NCI-H345 (cell line): ENCODE data around the gene PMEPA1.

Experiments used
- DNase-seq: peaks from one replicate; lab custom pipeline; 2025; lab: John Stamatoyannopoulos, UW

Gene PMEPA1

GRCh38 chr20:57693670-57694329 is 16.0 kb downstream of the PMEPA1 start:
- DNase-seq, result no peak

GRCh38 chr20:57693002-57693582 is 16.7 kb downstream of the PMEPA1 start:
- no peak for DNase-seq

GRCh38 chr20:57692393-57692792 is 17.4 kb downstream of the PMEPA1 start:
- no peak for DNase-seq

GRCh38 chr20:57691699-57692098 is 18.1 kb downstream of the PMEPA1 start:
- no peak for DNase-seq

GRCh38 chr20:57690525-57690924 is 19.3 kb downstream of the PMEPA1 start:
- no peak for DNase-seq

GRCh38 chr20:57689745-57690481 is 19.9 kb downstream of the PMEPA1 start:
- no peak for DNase-seq

- DNase-seq, result no peak
Measured at GRCh38 chr20:57688864-57689263, 21.0 kb downstream of the PMEPA1 start.

- DNase-seq, result no peak
Measured at GRCh38 chr20:57688295-57688694, 21.5 kb downstream of the PMEPA1 start.

GRCh38 chr20:57686931-57687652 is 22.7 kb downstream of the PMEPA1 start:
- DNase-seq, result no peak

GRCh38 chr20:57685146-57685758 is 24.6 kb downstream of the PMEPA1 start:
- no peak for DNase-seq

GRCh38 chr20:57684808-57685140 is 25.0 kb downstream of the PMEPA1 start:
- no peak for DNase-seq

- no peak for DNase-seq
Measured at GRCh38 chr20:57683881-57684807, 25.7 kb downstream of the PMEPA1 start.

GRCh38 chr20:57683287-57683686 is 26.5 kb downstream of the PMEPA1 start:
- no peak for DNase-seq

GRCh38 chr20:57682184-57683101 is 27.4 kb downstream of the PMEPA1 start:
- DNase-seq, result no peak

- no peak for DNase-seq
Measured at GRCh38 chr20:57680934-57681914, 28.6 kb downstream of the PMEPA1 start.

GRCh38 chr20:57680131-57680716 is 29.6 kb downstream of the PMEPA1 start:
- DNase-seq, result no peak

- no peak for DNase-seq
Measured at GRCh38 chr20:57679113-57679512, 30.7 kb downstream of the PMEPA1 start.

- DNase-seq, result no peak
Measured at GRCh38 chr20:57678340-57678739, 31.5 kb downstream of the PMEPA1 start.

GRCh38 chr20:57677584-57677982 is 32.2 kb downstream of the PMEPA1 start:
- no peak for DNase-seq
